OCI-M1 (cell line): ENCODE results near the gene PAPOLB.
"Not testable (repeated sequence)": the region's sequence is repeated elsewhere in the genome, so short reads cannot be mapped to it uniquely, and the experiment has no call there.

Experiments used
- DNase-seq: peaks from one replicate; lab custom pipeline; 2025; lab: John Stamatoyannopoulos, UW

PAPOLB gene

DNA sequence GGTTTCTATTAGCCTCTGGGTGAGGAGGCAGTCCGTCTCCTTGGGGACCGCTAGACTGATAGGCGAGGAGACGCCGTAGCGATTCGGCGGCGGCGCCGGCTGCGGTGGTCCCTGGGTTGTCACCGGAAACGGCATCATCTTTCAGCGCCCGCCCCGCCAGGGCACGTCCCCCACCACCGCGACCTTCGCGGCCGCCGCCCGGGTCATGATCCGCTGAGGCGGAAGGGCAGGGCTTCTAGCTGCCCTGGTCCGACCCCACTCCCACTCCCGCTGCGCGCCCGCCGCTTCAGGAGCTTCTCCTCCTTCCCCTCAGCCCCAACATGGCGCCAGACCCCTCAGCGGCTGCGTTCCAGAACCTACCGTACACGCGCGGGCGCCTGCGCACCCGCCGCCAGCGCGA is at the start of gene PAPOLB:
Gene PAPOLB (minus strand): TSS at position 358 of the 400 bp plus-strand sequence. CDS start 220 bp downstream, at position 138.
- DNase-seq: no peak

GRCh38 chr7:4911111-4911828 is 49.4 kb upstream of the PAPOLB start:
- DNase-seq: no peak

- no peak for DNase-seq
Measured at GRCh38 chr7:4906682-4907081, 44.9 kb upstream of the PAPOLB start.

GRCh38 chr7:4905171-4905570 is 43.3 kb upstream of the PAPOLB start:
- DNase-seq: no peak

DNA sequence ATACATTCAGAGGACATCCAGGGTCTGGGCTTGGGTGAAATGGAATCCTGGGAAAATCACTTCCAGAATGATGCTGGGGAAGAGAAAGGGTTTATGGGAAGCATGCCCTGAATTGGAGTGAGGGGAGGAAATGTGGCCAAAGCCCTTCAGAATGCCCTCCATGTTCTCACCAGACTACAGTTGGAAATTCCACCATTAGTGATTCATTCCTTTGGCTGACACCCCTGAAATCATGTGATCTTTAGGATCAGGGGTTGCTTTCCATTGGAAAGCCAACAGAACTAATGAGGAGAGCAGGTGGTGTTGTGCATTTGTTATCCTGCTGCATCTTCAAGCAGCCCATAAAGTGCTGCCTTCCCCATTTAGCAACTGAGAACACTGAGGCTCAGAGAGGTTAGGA is 42.5 kb upstream of the PAPOLB start:
- DNase-seq: no peak

GRCh38 chr7:4895766-4896165 is 33.9 kb upstream of the PAPOLB start:
- DNase-seq: no peak

DNA sequence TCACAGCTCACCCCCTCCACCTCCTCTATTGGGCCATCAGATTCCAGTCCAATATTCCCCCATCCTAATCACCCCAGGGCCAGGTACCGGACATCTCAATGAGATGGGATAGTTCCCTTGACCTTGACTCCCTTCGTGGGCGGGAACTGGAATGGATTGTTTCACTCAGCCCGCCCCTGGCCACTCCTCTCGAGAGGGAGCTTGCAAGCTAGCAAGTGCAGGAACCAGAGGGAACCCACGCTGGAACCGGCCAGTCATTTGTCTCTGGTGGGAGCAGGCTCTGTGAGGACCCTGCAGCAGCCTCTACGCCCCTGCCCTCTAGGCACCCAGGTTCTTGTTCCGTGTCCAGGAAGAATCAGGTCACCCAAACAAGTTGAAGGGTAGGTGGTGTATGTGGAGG is 32.7 kb upstream of the PAPOLB start:
- DNase-seq: no peak

GRCh38 chr7:4893929-4894475 is 32.2 kb upstream of the PAPOLB start:
- DNase-seq: no peak

- DNase-seq: not testable (repeated sequence)
Measured at GRCh38 chr7:4893188-4893587, 31.4 kb upstream of the PAPOLB start.

DNA sequence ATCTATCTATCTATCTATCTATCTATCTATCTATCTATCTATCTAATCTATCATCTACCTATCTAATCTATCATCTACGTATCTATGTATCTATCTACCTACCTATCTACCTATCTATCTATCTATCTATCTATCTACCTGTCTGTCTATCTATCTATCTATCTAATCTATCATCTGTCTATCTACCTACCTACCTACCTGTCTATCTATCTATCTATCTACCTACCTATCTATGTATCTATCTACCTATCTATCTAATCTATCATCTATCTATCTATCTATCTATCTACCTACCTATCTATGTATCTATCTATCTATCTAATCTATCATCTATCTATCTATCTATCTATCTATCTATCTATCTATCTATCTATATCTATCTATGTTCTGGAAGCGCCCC is 29.7 kb upstream of the PAPOLB start:
- not testable (repeated sequence) for DNase-seq

GRCh38 chr7:4889682-4890081 is 27.9 kb upstream of the PAPOLB start:
- no peak for DNase-seq

- no peak for DNase-seq
Measured at GRCh38 chr7:4888161-4888560, 26.3 kb upstream of the PAPOLB start.

DNA sequence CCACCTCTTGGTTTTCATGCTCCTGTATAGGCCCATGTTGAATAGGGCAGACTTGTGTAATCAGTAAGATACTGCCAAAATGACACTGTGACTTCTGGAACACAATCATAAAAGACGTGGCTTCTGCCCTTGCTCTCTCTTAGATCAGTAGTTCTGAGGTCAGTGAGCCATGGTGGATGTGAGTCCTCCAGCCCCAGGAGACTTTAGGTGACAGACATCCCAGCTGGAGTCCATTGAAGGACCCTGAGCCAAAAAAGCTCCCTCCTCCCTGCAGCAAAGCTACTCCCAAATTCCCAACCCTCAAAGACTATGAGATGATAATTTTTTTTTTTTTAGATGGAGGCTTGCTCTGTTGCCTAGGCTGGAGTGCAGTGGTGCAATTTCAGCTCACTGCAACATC is 24.8 kb upstream of the PAPOLB start:
- no peak for DNase-seq

DNA sequence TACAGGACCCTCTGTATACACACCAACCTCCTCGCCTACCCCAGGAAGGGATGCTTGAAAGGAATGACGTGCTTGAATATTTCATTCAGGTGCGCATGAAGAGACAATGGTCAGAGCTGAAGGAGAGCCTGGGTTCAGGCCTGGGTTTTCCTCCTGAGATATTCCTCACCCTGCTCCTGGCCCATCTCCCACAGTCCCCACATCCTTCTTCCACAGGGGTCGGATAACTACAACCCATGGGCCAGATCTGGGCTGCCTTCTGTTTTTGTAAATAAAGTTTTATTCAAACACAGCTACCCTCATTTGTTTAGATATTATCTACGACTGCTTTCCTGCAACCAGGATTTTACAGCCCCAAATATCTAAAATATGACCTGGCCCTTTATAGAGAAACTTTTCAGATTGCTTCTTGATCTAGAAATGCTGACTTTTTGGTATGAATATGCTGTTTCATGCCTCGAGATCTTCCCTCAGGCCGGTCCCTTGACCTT is 23.5 kb upstream of the PAPOLB start:
- no peak for DNase-seq

DNA sequence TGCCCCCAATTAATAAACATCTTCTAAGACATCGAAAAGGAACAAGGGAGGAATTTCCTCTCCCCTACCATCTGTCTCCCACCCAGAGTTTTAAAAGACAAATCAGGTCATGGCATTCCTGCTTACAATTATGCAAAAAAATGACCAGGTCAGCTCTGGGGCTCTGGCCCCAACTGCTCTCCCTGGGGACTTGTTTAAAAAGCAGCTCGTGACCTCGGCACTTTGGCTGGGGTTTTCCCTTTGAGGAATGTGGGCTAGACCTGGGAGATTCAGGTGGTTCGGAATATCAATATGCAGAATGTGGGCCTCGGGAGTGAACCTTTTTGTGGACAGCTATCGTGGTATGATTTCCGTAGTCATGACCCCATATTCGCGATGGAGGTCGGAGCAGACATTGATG is 22.3 kb upstream of the PAPOLB start:
- no peak for DNase-seq

DNA sequence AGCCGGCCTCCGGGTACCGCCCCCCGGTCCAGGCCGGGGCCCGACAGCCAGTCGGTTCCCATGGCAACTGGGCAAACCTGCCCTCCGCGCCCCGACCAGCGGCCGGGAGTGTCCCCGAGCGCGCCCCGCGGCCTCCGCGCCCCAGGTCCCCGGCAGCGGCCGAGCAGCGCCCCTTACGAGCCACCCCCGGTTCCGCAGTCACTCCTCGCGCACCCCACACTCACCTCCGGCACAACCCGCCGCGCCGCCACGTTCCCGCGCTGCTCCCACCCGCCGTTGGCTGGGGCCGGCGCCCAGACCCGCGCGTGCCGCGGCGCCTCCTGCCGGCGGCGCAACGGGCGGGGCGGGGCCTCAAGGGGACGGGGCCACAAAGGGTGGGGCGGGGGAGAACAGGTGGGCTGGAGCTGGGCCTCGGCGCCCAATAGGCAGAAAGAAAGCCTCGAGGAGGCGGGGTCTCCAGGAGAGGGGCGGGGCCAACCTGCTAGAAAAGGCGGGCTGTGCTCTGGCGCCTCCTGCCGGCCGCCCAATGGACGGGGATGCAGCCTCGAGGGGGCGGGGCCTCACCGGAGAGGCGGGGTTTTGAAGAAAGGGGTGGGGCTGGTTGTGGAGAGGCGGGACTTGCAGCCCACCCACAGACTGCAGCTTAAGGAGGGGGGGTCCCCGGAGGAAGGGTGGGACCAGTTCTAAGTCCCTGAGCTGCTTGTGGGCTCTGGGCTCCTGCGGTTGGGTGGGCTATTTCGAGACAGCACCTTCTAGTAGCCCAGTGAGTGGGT is 21.7 kb upstream of the PAPOLB start, which contains the start of gene RADIL:
Gene RADIL (minus strand): TSS at position 345 of the 773 bp plus-strand sequence. CDS start 5,577 bp downstream, outside the sequence.
- DNase-seq: peak; percentile 39

DNA sequence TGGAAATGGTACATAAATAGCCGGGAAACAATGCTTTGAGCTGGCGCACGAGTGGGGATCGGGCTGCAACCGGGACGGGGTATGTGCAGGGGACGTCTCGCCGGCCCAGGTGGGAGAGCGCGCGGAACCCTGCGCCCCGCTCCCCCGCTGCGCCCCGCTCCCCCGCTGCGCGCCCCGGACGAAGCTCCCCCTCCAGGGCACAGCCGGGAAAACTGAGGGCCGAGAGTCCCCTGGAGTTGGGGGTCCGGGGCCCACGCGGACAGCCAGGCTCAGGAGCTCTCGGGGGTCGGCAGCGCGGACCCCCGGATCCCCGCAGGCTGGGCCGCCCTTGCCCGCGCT is 21.2 kb upstream of the PAPOLB start:
- DNase-seq: no peak

GRCh38 chr7:4882169-4883032 is 20.6 kb upstream of the PAPOLB start:
- DNase-seq: no peak

- no peak for DNase-seq
Measured at GRCh38 chr7:4880218-4880617, 18.4 kb upstream of the PAPOLB start.

DNA sequence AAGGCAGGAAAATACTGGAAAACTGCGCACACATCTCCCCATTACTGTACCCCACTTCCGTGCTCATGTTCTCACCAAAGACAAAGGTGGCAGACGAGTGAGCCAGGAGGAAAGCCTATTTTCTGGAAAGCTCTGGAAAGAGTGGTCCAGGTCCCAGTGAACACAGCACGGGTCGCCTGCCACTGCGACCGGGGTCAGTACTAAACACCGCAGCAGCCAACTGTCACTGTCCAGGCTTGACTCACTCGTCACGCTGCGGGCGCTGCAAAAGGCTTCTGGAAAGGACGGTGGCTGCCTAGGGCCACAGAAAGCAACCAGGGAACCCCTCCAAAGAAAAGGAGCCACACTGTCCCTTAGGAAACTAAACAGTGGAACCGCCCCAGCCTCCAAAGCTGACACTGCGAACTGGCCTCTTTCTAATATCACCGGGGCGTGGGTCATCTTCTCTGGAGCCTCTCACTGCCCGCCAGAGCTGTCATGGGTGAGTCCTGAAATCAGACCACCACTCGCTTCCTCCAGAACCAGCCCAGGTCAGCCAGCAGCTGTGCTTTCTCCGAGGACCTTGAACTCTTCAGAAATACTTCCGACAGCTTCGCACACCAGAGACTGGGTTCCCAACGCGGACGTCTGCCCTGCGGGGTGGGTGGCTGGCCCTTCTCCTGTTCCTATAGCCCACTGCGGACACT is 17.7 kb upstream of the PAPOLB start:
- no peak for DNase-seq
